Mesendoderm (in vitro differentiated cells): ENCODE data around the gene ISLR2.
A peak's percentile ranks its signal among the peaks of the same experiment; 100 is the strongest.

Source experiments
- DNase-seq: peaks from one replicate; pipeline ENCODE4 v3.0.0; 2013
- H2AK5ac ChIP-seq: 2 replicates; pipeline ENCODE4 v1.6.1; 2013; ENCODE audit warnings: low read length, inconsistent platforms
- H2BK120ac ChIP-seq: 2 replicates; pipeline ENCODE4 v1.6.1; 2013; ENCODE audit warnings: low read depth, mild to moderate bottlenecking, low read length, moderate library complexity, mixed read lengths
- H2BK15ac ChIP-seq: replicated peaks from 2 replicates; pipeline ENCODE4 v1.6.1; 2013; ENCODE audit warnings: low read depth, mild to moderate bottlenecking, moderate library complexity
- H2BK5ac ChIP-seq: 2 replicates; pipeline ENCODE4 v1.6.1; 2013; ENCODE audit warnings: low read length, inconsistent platforms
- H3K18ac ChIP-seq: 2 replicates; pipeline ENCODE4 v1.6.1; 2013; ENCODE audit warnings: mild to moderate bottlenecking, low read length, mixed read lengths
- H3K23ac ChIP-seq: one replicate; pipeline ENCODE4 v1.6.1; 2013; ENCODE audit warnings: low read length
- H3K27ac ChIP-seq: 2 replicates; pipeline ENCODE4 v1.5.1; 2013; ENCODE audit warnings: low read depth, mild to moderate bottlenecking, inconsistent platforms, low read length, moderate library complexity
- H3K27me3 ChIP-seq: 2 replicates; pipeline ENCODE4 v1.6.1; 2013; ENCODE audit warnings: low read length, control low read depth, mild to moderate bottlenecking, inconsistent platforms; ENCODE audit not compliant: insufficient read depth, poor library complexity
- H3K36me3 ChIP-seq: 2 replicates; pipeline ENCODE4 v1.6.1; 2013; ENCODE audit warnings: low read length, inconsistent platforms; ENCODE audit not compliant: control insufficient read depth, insufficient read depth
- H3K4ac ChIP-seq: one replicate; pipeline ENCODE4 v1.6.1; 2013; ENCODE audit warnings: low read depth, mild to moderate bottlenecking, low read length, moderate library complexity
- H3K4me1 ChIP-seq: 2 replicates; pipeline ENCODE4 v1.6.1; 2013; ENCODE audit warnings: low read depth, low read length, inconsistent platforms; ENCODE audit not compliant: control insufficient read depth
- H3K4me2 ChIP-seq: 2 replicates; pipeline ENCODE4 v1.6.1; 2013; ENCODE audit warnings: low read length
- H3K4me3 ChIP-seq: 2 replicates; pipeline ENCODE4 v1.5.1; 2013; ENCODE audit warnings: mild to moderate bottlenecking, low read length
- H3K56ac ChIP-seq: one replicate; pipeline ENCODE4 v1.6.1; 2013; ENCODE audit warnings: low read length
- H3K79me1 ChIP-seq: 2 replicates; pipeline ENCODE4 v1.6.1; 2013; ENCODE audit warnings: low read length, inconsistent platforms
- H3K79me2 ChIP-seq: 2 replicates; pipeline ENCODE4 v1.6.1; 2013; ENCODE audit warnings: mild to moderate bottlenecking, low read length; ENCODE audit not compliant: control insufficient read depth, insufficient read depth
- H3K9ac ChIP-seq: 2 replicates; pipeline ENCODE4 v1.6.1; 2013; ENCODE audit warnings: low read length, inconsistent platforms
- H4K5ac ChIP-seq: one replicate; pipeline ENCODE4 v1.6.1; 2013; ENCODE audit warnings: low read length
- H4K8ac ChIP-seq: one replicate; pipeline ENCODE4 v1.6.1; 2013; ENCODE audit warnings: low read depth, mild to moderate bottlenecking, control low read depth, low read length, moderate library complexity
- WGBS: extraction: QIAGEN DNeasy Blood & Tissue Kit; methylation state at CpG from one replicate; pipeline ENCODE4 v1.1.7; 2013; ENCODE audit warnings: low lambda C conversion rate, missing lambda C conversion rate; ENCODE audit not compliant: insufficient coverage; ENCODE audit errors: extremely low coverage; 5-methylcytosine and 5-hydroxymethylcytosine counted together

Gene ISLR2

DNA sequence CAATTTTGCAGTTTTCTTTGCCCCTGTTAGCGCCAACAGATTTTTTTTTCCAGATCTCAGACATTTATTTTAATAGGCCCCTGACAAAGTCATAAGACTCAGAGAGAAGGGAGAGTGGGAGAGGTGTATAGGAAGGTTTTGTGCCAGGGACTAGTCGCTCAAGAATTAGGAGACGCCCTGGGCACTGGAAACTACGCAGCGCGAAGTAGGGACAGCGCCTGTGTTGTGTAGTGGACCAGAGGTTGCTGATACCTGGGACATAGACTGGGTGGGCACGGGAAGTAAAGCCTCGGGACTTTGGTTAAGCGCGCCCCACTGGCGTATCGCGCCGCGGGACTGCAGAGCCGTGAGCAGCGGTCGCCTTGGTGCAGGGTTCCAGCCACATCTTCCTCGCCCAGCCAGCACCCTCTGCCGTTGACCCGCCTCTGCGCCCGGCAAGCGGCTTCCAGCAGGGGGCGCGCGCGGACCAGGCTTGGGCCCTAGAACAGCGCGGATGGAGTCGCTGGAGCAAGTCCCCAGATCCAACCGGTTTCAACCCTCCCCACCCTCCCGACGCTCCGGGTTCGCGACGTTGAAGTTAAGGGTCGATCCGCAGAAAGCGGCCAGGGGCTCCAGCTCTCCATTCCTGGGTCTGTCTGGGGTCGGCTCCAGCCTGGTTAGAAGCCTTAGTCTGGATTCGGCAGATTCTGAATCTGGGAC is 3.0 kb upstream of the ISLR2 start:
- no peak overlapping the region for H2BK15ac ChIP-seq
- peaks cover 34% of the 10 kb centered on the region for H3K27me3 ChIP-seq
- H3K4me1 ChIP-seq, result peaks cover 16% of the 10 kb centered on the region
- H3K4ac ChIP-seq, result no peak overlapping the region
- H3K79me1 ChIP-seq, result no peaks in the 10 kb centered on the region
- H3K4me2 ChIP-seq, result peak overlapping the region; percentile 37
- DNase-seq, result peak; percentile 94
- no peaks in the 10 kb centered on the region for H3K36me3 ChIP-seq
- H2AK5ac ChIP-seq, result no peak overlapping the region
- no peak overlapping the region for H3K9ac ChIP-seq
- H3K79me2 ChIP-seq, result no peaks in the 10 kb centered on the region
- WGBS, result no CpG with 5 or more reads among the region's 44 CpGs
- no peak overlapping the region for H2BK120ac ChIP-seq
- H2BK5ac ChIP-seq, result no peak overlapping the region
- H3K23ac ChIP-seq, result no peak overlapping the region
- no peak overlapping the region for H4K8ac ChIP-seq
- no peak overlapping the region for H3K18ac ChIP-seq
- H3K27ac ChIP-seq, result no peak overlapping the region
- peak overlapping the region; percentile 71 for H3K56ac ChIP-seq
- no peak overlapping the region for H3K4me3 ChIP-seq
- no peak overlapping the region for H4K5ac ChIP-seq

DNA sequence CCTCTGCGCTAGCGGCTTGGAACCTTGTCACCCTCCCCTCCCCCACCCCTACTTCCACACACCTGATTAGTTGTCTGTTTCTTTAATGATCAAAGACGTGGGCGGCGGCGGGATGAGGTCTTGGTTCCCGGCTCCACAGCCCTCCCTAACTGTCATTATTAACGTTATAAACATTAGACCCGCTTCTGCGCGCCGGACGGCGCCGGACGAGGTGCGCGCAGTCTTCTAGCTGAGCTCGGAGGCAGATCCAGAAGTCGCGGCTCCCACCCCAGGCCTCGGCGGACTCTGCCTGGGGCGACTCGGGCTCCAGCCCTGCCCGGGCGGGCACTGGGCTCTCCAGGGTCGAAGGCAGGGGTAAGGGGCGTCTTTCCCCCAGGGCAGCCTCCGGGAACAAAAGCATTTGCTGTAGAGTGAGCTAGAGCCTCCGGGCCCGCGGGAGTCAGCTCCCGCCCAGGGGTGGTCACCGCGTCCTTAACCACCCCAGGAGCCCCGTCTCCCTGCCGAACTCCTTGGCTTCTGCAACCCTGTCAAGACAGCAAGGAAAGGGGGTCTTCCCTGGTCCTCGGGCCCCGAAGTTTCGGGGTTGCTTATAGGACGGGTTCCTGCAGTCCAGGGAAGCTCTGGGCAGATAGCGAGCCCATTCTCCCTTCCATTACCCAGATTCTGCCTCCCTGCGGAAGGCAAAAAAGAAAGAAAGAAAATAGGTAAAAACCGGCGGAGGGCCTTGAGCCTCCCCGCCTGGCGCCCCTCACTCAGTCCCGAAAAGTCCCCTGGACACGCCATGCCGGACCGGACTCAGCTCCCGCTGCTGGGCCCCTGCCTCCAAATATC is 2.2 kb upstream of the ISLR2 start:
- Histone ChIP-seq H3K79me2 (no peaks in the 10 kb centered on the region), H3K56ac (peak overlapping the region; percentile 67), H3K23ac (no peak overlapping the region), H3K4me3 (no peak overlapping the region), H2BK120ac (no peak overlapping the region), H2BK15ac (no peak overlapping the region), H2AK5ac (no peak overlapping the region), H3K27ac (no peak overlapping the region), H2BK5ac (no peak overlapping the region), H4K8ac (no peak overlapping the region), H3K4ac (no peak overlapping the region), H3K79me1 (no peaks in the 10 kb centered on the region), H3K36me3 (no peaks in the 10 kb centered on the region), H4K5ac (no peak overlapping the region), H3K4me1 (peaks cover 9% of the 10 kb centered on the region), H3K18ac (no peak overlapping the region), H3K27me3 (peaks cover 41% of the 10 kb centered on the region), H3K4me2 (peak overlapping the region; percentile 37), H3K9ac (peak overlapping the region; percentile 41)
- no CpG with 5 or more reads among the region's 53 CpGs for WGBS
- no peak for DNase-seq

DNA sequence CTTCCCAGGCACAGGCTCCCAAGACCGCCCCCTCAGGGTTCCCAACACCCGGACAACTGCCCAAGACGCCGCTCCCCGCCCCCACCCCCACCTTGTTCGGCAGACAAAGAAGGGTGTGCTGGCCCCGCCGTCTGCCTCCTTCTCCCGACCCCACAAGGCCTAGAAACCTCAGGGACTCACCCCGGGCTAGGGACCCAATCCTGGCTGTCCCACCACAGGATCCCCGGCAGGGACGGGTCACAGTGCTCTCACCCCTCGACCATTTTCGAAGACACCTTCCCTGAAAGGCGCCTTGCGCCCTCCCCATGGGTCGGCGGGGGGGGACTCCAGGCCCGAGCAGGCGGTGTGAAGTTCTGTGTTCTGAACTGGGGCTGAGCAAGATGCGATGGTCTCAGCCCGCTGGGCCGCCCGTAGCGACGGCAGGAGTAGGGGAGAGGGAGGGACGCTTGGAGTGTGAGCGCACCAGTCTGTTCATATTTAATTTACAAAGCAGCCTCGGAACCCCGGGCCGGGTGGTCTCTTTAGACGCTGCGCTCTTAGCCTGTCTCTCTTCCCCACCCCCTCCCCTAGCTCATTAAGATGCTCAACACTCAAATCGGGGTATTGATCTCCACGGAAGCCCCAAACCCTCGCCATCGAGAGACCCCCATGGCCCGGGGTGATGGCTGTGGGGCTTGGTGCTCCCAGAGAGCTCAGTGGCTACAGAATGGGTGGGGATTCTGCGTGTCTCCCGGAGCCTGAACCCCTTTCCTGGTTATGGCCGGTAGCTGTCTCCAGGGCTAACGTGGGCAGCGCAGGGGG is 1.4 kb upstream of the ISLR2 start:
- no peaks in the 10 kb centered on the region for H3K36me3 ChIP-seq
- no peak overlapping the region for H3K4me3 ChIP-seq
- no CpG with 5 or more reads among the region's 43 CpGs for WGBS
- H3K4me1 ChIP-seq, result peaks cover 8% of the 10 kb centered on the region
- H2BK120ac ChIP-seq, result no peak overlapping the region
- H3K4ac ChIP-seq, result no peak overlapping the region
- no peak overlapping the region for H4K8ac ChIP-seq
- H3K23ac ChIP-seq, result no peak overlapping the region
- H3K4me2 ChIP-seq, result peak overlapping the region; percentile 15
- H2AK5ac ChIP-seq, result no peak overlapping the region
- no peaks in the 10 kb centered on the region for H3K79me2 ChIP-seq
- H2BK15ac ChIP-seq, result no peak overlapping the region
- H3K79me1 ChIP-seq, result no peaks in the 10 kb centered on the region
- H3K27me3 ChIP-seq, result peaks cover 50% of the 10 kb centered on the region
- H2BK5ac ChIP-seq, result no peak overlapping the region
- peak overlapping the region; percentile 12 for H3K56ac ChIP-seq
- H3K18ac ChIP-seq, result no peak overlapping the region
- H3K9ac ChIP-seq, result peak overlapping the region; percentile 25
- H3K27ac ChIP-seq, result no peak overlapping the region
- H4K5ac ChIP-seq, result no peak overlapping the region
- no peak for DNase-seq

DNA sequence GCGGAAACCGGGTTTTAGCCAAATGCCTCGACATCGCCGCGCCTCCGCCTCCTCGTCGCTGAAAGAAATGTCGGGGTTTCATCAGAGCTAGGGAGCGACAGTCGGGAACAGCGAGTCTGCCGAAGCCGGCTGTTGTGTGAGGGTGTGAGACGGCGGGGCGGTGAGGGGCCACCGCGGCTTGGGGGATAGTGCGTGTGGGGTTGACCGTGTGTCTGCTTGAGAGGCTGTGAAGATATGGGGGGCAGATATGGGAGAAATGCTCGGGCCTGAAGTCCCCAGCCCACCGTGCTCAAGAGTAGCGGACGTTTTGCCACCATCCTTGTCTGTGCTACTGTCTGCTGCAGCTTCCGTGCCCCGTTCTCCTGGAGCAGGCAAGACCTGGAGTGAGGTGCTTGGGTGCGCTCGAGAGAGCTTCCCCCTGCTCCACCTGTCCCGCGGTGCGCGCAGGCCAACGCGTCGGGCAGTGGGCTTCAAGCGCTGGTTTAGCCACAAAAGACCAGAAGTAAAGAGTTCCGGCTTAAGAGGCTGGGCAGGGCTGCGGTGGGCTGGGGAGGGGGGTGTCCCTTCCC is 716 bp upstream of the ISLR2 start:
- Histone ChIP-seq H2BK15ac (no peak overlapping the region), H3K18ac (no peak overlapping the region), H3K27me3 (peaks cover 55% of the 10 kb centered on the region), H3K9ac (no peak overlapping the region), H3K36me3 (no peaks in the 10 kb centered on the region), H3K79me2 (no peaks in the 10 kb centered on the region), H3K4me1 (peaks cover 9% of the 10 kb centered on the region), H3K4ac (no peak overlapping the region), H3K27ac (no peak overlapping the region), H3K23ac (no peak overlapping the region), H2BK5ac (no peak overlapping the region), H3K56ac (peak overlapping the region; percentile 12), H2AK5ac (no peak overlapping the region), H2BK120ac (no peak overlapping the region), H4K5ac (no peak overlapping the region), H3K4me2 (peak overlapping the region; percentile 15), H3K4me3 (no peak overlapping the region), H3K79me1 (no peaks in the 10 kb centered on the region), H4K8ac (no peak overlapping the region)
- DNase-seq, result peak; percentile 64
- WGBS, result no CpG with 5 or more reads among the region's 40 CpGs

DNA sequence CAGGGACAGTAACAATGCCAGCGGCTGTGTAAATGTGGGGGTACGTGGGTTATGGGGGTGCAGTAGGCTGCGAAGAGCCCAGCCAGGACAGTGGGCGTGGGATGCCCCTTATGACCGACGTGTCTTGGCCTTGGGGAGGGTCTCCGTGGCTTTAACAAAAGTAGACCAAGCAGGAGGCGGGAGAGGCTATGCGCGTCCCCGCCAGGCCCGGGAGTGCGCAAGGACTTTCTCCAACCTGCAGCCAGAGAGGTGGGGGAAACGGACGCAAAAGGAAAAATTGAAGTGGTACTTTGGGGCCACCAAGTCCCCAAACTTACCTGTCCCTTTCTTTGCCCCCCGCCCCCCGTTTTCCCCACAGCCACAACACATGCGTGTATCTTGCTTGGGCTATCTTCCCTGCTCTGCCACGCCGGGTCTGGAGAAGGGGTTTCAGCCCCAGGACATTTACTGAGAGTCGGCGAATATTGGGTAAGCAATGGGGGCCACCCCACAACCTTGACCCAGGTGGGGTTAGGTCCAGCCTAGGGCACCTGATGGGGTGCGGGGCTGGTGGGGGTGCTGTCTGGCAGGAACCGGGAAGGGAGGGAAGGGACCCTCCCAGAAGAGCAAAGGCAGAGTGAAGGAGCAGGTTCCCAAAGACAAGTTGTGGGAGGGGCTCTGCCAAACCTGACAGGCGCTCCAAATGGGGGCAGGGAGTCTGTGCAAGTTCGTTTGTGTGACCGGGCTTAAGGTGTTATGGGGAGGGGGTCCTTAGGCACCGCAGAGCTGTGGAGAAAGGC is 652 bp downstream of the ISLR2 start:
- Histone ChIP-seq H3K4me3 (no peak overlapping the region), H3K4ac (no peak overlapping the region), H3K27ac (no peak overlapping the region), H4K8ac (no peak overlapping the region), H2BK120ac (no peak overlapping the region), H3K79me1 (no peaks in the 10 kb centered on the region), H3K27me3 (peaks cover 58% of the 10 kb centered on the region), H3K56ac (no peak overlapping the region), H3K18ac (no peak overlapping the region), H2AK5ac (no peak overlapping the region), H3K9ac (no peak overlapping the region), H4K5ac (no peak overlapping the region), H3K79me2 (no peaks in the 10 kb centered on the region), H3K23ac (no peak overlapping the region), H2BK5ac (no peak overlapping the region), H3K36me3 (no peaks in the 10 kb centered on the region), H2BK15ac (no peak overlapping the region), H3K4me1 (peaks cover 9% of the 10 kb centered on the region), H3K4me2 (no peak overlapping the region)
- no peak for DNase-seq
- WGBS, result no CpG with 5 or more reads among the region's 28 CpGs
